ENCODE data around the gene EGF. TPM values are rescaled to one million over a fixed set of nuclear protein-coding genes. Genes with fewer than 3 reads are reported as not detected.

EGF gene
- polyA plus RNA-seq, 2 of the 4 experiments (the other 2 are of a cell fraction), result 0.59 to 0.98 TPM

- Histone ChIP-seq H3K4me3 (no peak overlapping the region), H3K27ac (no peak overlapping the region), H3K4me2 (no peak overlapping the region), H3K4me1 (0 out of 3 replicates have a peak, but pooled peaks cover 6% of the 10 kb centered on the region), H3K9me3 (no peaks in the 10 kb centered on the region)
- TF ChIP-seq CHD2 (IDR thresholded peaks at IDR 0.05; ENCODE audit: low read length, partially characterized antibody) (no peak), MYC (IDR thresholded peaks at IDR 0.05; ENCODE audit: borderline replicate concordance, low read length) (no peak), FOSL2 (IDR thresholded peaks at IDR 0.05) (no peak), FOSL2 (CRISPR knock-in tag; IDR thresholded peaks at IDR 0.05) (no peak), HOXA7 (CRISPR knock-in tag; IDR thresholded peaks at IDR 0.05) (no peak), CBX2 (IDR thresholded peaks at IDR 0.05; ENCODE audit: borderline replicate concordance, low read depth) (no peak), MAX (IDR thresholded peaks at IDR 0.05) (no peak), RARB (CRISPR knock-in tag; IDR thresholded peaks at IDR 0.05) (no peak), SREBF2 (IDR thresholded peaks at IDR 0.05) (no peak), JUNB (IDR thresholded peaks at IDR 0.05) (no peak), PHF8 (IDR thresholded peaks at IDR 0.05; ENCODE audit: borderline replicate concordance, low read depth) (no peak), HEYL (CRISPR knock-in tag; IDR thresholded peaks at IDR 0.05) (no peak), BHLHE40 (IDR thresholded peaks at IDR 0.05; ENCODE audit: low read depth, low read length) (no peak), EHF (CRISPR knock-in tag; IDR thresholded peaks at IDR 0.05) (no peak), E2F6 (IDR thresholded peaks at IDR 0.05; ENCODE audit: borderline replicate concordance, low read depth) (no peak), GATA3 (IDR thresholded peaks at IDR 0.05; ENCODE audit: borderline replicate concordance) (no peak), HDAC2 (IDR thresholded peaks at IDR 0.05) (no peak), ELK1 (IDR thresholded peaks at IDR 0.05; ENCODE audit: low read depth, low read length) (no peak)
- TF ChIP-seq, protein P1, sequence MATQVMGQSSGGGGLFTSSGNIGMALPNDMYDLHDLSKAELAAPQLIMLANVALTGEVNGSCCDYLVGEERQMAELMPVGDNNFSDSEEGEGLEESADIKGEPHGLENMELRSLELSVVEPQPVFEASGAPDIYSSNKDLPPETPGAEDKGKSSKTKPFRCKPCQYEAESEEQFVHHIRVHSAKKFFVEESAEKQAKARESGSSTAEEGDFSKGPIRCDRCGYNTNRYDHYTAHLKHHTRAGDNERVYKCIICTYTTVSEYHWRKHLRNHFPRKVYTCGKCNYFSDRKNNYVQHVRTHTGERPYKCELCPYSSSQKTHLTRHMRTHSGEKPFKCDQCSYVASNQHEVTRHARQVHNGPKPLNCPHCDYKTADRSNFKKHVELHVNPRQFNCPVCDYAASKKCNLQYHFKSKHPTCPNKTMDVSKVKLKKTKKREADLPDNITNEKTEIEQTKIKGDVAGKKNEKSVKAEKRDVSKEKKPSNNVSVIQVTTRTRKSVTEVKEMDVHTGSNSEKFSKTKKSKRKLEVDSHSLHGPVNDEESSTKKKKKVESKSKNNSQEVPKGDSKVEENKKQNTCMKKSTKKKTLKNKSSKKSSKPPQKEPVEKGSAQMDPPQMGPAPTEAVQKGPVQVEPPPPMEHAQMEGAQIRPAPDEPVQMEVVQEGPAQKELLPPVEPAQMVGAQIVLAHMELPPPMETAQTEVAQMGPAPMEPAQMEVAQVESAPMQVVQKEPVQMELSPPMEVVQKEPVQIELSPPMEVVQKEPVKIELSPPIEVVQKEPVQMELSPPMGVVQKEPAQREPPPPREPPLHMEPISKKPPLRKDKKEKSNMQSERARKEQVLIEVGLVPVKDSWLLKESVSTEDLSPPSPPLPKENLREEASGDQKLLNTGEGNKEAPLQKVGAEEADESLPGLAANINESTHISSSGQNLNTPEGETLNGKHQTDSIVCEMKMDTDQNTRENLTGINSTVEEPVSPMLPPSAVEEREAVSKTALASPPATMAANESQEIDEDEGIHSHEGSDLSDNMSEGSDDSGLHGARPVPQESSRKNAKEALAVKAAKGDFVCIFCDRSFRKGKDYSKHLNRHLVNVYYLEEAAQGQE (IDR thresholded peaks at IDR 0.05), result no peak
- TF ChIP-seq, protein P2, sequence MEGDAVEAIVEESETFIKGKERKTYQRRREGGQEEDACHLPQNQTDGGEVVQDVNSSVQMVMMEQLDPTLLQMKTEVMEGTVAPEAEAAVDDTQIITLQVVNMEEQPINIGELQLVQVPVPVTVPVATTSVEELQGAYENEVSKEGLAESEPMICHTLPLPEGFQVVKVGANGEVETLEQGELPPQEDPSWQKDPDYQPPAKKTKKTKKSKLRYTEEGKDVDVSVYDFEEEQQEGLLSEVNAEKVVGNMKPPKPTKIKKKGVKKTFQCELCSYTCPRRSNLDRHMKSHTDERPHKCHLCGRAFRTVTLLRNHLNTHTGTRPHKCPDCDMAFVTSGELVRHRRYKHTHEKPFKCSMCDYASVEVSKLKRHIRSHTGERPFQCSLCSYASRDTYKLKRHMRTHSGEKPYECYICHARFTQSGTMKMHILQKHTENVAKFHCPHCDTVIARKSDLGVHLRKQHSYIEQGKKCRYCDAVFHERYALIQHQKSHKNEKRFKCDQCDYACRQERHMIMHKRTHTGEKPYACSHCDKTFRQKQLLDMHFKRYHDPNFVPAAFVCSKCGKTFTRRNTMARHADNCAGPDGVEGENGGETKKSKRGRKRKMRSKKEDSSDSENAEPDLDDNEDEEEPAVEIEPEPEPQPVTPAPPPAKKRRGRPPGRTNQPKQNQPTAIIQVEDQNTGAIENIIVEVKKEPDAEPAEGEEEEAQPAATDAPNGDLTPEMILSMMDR (IDR thresholded peaks at IDR 0.05), result no peak
- DNase-seq (ENCODE audit: low read depth in 1 of 2, low spot score in 1 of 2) (no peak), ATAC-seq (no peak), FAIRE-seq (no peak)
- POLR2A ChIA-PET, result no interaction called here
- CTCF ChIA-PET, result no interaction called here
- WGBS (ENCODE audit: missing lambda C conversion rate), result 79% methylated on average over 8 of the region's 8 CpGs
Measured at GRCh38 chr4:109915385-109916026, 2.8 kb downstream of the EGF start.

- DNase-seq (ENCODE audit: low read depth in 1 of 2, low spot score in 1 of 2) (no peak), FAIRE-seq (no peak), ATAC-seq (no peak)
- 65% methylated on average over 4 of the region's 4 CpGs for WGBS (ENCODE audit: missing lambda C conversion rate)
- H3K4me2 ChIP-seq, result no peak overlapping the region
- peaks cover 10% of the 10 kb centered on the region; the same call in 2 of the 3 replicates for H3K4me1 ChIP-seq
- no peaks in the 10 kb centered on the region for H3K9me3 ChIP-seq
- no peak overlapping the region for H3K27ac ChIP-seq
- ChIA-PET CTCF (no interaction called here), POLR2A (no interaction called here)
- no peak overlapping the region for H3K4me3 ChIP-seq
- TF ChIP-seq TFCP2L1 (CRISPR knock-in tag; IDR thresholded peaks at IDR 0.05) (no peak), PHF8 (IDR thresholded peaks at IDR 0.05; ENCODE audit: borderline replicate concordance, low read depth) (no peak), MAFK (IDR thresholded peaks at IDR 0.05; ENCODE audit: partially characterized antibody) (no peak), E2F6 (IDR thresholded peaks at IDR 0.05; ENCODE audit: borderline replicate concordance, low read depth) (no peak), ELK1 (IDR thresholded peaks at IDR 0.05; ENCODE audit: low read depth, low read length) (no peak), POLR2A (IDR thresholded peaks at IDR 0.05; ENCODE audit: low read length) (no peak), EHMT2 (IDR thresholded peaks at IDR 0.05; ENCODE audit: low read depth) (no peak)
- TF ChIP-seq, protein P3, sequence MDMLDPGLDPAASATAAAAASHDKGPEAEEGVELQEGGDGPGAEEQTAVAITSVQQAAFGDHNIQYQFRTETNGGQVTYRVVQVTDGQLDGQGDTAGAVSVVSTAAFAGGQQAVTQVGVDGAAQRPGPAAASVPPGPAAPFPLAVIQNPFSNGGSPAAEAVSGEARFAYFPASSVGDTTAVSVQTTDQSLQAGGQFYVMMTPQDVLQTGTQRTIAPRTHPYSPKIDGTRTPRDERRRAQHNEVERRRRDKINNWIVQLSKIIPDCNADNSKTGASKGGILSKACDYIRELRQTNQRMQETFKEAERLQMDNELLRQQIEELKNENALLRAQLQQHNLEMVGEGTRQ (IDR thresholded peaks at IDR 0.05), result no peak
Measured at GRCh38 chr4:109916027-109916409, 3.3 kb downstream of the EGF start.
